ENCODE measurements around the gene IFIH1.

The IFIH1 gene

GRCh38 chr2:162308747-162309503, 9.6 kb downstream of the IFIH1 start:
- no peak for DNase-seq (ENCODE audit: low read depth, low spot score)

GRCh38 chr2:162305901-162306300, 12.6 kb downstream of the IFIH1 start:
- DNase-seq (ENCODE audit: low read depth, low spot score): no peak

- DNase-seq (ENCODE audit: low read depth, low spot score): no peak
Observed at GRCh38 chr2:162301877-162302276, 16.6 kb downstream of the IFIH1 start.

- peak; percentile 15 for DNase-seq (ENCODE audit: low read depth, low spot score)
Observed at GRCh38 chr2:162301151-162301804, 17.2 kb downstream of the IFIH1 start.

GRCh38 chr2:162300266-162300665, 18.2 kb downstream of the IFIH1 start:
- DNase-seq (ENCODE audit: low read depth, low spot score): no peak

- DNase-seq (ENCODE audit: low read depth, low spot score): no peak
Observed at GRCh38 chr2:162298669-162299335, 19.7 kb downstream of the IFIH1 start.

GRCh38 chr2:162297925-162298552, 20.4 kb downstream of the IFIH1 start:
- DNase-seq (ENCODE audit: low read depth, low spot score): no peak

GRCh38 chr2:162295009-162295408, 23.5 kb downstream of the IFIH1 start:
- DNase-seq (ENCODE audit: low read depth, low spot score): no peak

- DNase-seq (ENCODE audit: low read depth, low spot score): no peak
Observed at GRCh38 chr2:162293122-162293786, 25.2 kb downstream of the IFIH1 start.

- DNase-seq (ENCODE audit: low read depth, low spot score): no peak
Observed at GRCh38 chr2:162291748-162292147, 26.7 kb downstream of the IFIH1 start.

GRCh38 chr2:162282765-162283425, 35.6 kb downstream of the IFIH1 start:
- no peak for DNase-seq (ENCODE audit: low read depth, low spot score)

- DNase-seq (ENCODE audit: low read depth, low spot score): no peak
Observed at GRCh38 chr2:162280654-162281053, 37.8 kb downstream of the IFIH1 start.

- DNase-seq (ENCODE audit: low read depth, low spot score): no peak
Observed at GRCh38 chr2:162277381-162277780, 41.1 kb downstream of the IFIH1 start.

- DNase-seq (ENCODE audit: low read depth, low spot score): no peak
Observed at GRCh38 chr2:162267996-162268395, 50.5 kb downstream of the IFIH1 start.

- no peak for DNase-seq (ENCODE audit: low read depth, low spot score)
Observed at GRCh38 chr2:162267496-162267895, 51.0 kb downstream of the IFIH1 start.

- DNase-seq (ENCODE audit: low read depth, low spot score): no peak
Observed at GRCh38 chr2:162266460-162266760, 52.1 kb downstream of the IFIH1 start.

- DNase-seq (ENCODE audit: low read depth, low spot score): no peak
Observed at GRCh38 chr2:162265666-162266459, 52.6 kb downstream of the IFIH1 start.

- no peak for DNase-seq (ENCODE audit: low read depth, low spot score)
Observed at GRCh38 chr2:162261032-162261945, 57.2 kb downstream of the IFIH1 start.

- DNase-seq (ENCODE audit: low read depth, low spot score): no peak
Observed at GRCh38 chr2:162258686-162259085, 59.8 kb downstream of the IFIH1 start.

Measured in brain pericyte (primary cell).